NB4 (cell line): ENCODE measurements around the gene TNN.

ENCODE experiments used
- MYC ChIP-seq: IDR thresholded peaks from 2 replicates; pipeline ENCODE4 v1.6.1; 2011; ENCODE audit warnings: low read depth, low read length
- POLR2A ChIP-seq: IDR thresholded peaks from 2 replicates; pipeline ENCODE4 v1.6.1; 2011; ENCODE audit warnings: mild to moderate bottlenecking; ENCODE audit not compliant: insufficient read length; ENCODE audit errors: extremely low read depth
- TF ChIP-seq, protein P1 (sequence below): IDR thresholded peaks from one replicate; pipeline ENCODE4 v1.5.1; 2012; ENCODE audit warnings: low read depth, low read length

DNA sequence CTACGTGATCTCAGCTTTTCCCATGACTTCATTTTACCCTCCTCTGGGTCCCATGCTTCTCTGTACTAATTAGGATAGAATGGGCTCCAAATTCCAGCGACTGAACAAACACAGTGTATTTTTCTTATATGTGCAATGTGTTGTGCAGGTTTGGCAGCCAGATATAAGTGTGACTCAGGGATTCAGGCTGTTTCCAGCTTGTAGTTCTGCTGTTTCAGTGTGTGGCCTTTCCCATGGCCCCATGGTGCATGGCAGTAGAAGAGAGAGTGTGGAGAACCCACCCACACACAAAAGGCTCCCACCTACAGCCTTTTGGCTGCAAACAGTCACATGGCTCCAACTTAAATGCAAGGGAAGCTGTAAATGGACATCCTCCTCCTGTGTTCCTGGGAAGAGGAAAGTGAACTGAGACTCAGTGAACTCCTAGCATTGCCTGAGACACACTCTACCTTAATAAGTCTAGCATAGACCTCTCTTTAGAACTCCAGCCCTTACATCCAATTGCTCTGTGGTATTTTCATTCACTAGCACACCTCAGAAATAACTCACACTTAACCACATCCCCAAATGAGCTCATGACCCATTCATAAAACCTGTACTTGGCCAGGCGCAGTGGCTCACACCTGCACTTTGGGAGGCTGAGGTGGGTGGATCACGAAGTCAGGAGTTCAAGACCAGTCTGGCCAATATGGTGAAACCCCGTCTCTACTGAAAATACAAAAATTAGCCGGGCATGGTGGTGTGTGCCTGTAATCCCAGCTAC, 66.2 kb downstream of the TNN start:
- TF ChIP-seq POLR2A: no peak
- TF ChIP-seq, protein P1, sequence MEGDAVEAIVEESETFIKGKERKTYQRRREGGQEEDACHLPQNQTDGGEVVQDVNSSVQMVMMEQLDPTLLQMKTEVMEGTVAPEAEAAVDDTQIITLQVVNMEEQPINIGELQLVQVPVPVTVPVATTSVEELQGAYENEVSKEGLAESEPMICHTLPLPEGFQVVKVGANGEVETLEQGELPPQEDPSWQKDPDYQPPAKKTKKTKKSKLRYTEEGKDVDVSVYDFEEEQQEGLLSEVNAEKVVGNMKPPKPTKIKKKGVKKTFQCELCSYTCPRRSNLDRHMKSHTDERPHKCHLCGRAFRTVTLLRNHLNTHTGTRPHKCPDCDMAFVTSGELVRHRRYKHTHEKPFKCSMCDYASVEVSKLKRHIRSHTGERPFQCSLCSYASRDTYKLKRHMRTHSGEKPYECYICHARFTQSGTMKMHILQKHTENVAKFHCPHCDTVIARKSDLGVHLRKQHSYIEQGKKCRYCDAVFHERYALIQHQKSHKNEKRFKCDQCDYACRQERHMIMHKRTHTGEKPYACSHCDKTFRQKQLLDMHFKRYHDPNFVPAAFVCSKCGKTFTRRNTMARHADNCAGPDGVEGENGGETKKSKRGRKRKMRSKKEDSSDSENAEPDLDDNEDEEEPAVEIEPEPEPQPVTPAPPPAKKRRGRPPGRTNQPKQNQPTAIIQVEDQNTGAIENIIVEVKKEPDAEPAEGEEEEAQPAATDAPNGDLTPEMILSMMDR: no peak
- TF ChIP-seq MYC: no peak
